GM12878 (cell line): ENCODE measurements around the gene RANBP3. TPM values are rescaled to one million over a fixed set of nuclear protein-coding genes. Genes with fewer than 3 reads are reported as not detected.

Experiments
- ATAC-seq: fragments of 200-7000 bp; cut with Tn5 transposase; 3 replicates; pipeline ENCODE4 v1.9.1; 2020; ENCODE audit warnings: mild to moderate bottlenecking, moderate library complexity
- BruUV-seq: library from RNA; stranded (reverse); fragments of 400-500 nt; replicated peaks from 2 replicates; lab custom pipeline; 2021; lab: Mats Ljungman, UMichigan
- CTCF ChIA-PET: fragments of 300-600 bp; sonication (Branson Sonifier 250); formaldehyde crosslinking; extraction: SDS; loops from one replicate; lab custom pipeline; 2021; ENCODE audit warnings: inconsistent platforms; lab: Yijun Ruan, JAX
- POLR2A ChIA-PET: fragments of 350-600 bp; formaldehyde crosslinking; extraction: SDS; loops from one replicate; lab custom pipeline; 2021; ENCODE audit warnings: inconsistent platforms; lab: Charles Lee
- RAD21 ChIA-PET: fragments of 300-600 bp; sonication (Branson Sonifier 250); formaldehyde crosslinking; loops from one replicate; lab custom pipeline; 2023; ENCODE audit warnings: antibody characterized with exemption; ENCODE audit not compliant: unreplicated experiment; lab: Charles Lee
- SMC1A ChIA-PET: fragments of 300-600 bp; sonication (Branson Sonifier 250); formaldehyde crosslinking; loops from one replicate; lab custom pipeline; 2023; ENCODE audit not compliant: unreplicated experiment, uncharacterized antibody; lab: Charles Lee
- DNase-seq: peaks from one replicate; pipeline ENCODE4 v3.0.0-alpha.2; 2011; ENCODE audit warnings: low read depth, low spot score
- FAIRE-seq: peaks from 3 replicates; lab custom pipeline; 2011; peaks lifted over from hg19 to GRCh38; lab: Jason Lieb, UNC
- H2AFZ ChIP-seq: 2 replicates; pipeline ENCODE4 v1.6.0; 2011; ENCODE audit warnings: low read depth, low read length, control low read depth; ENCODE audit not compliant: control insufficient read depth
- H3K27ac ChIP-seq: 2 replicates; pipeline ENCODE4 v1.5.1; 2011; ENCODE audit warnings: control low read depth; ENCODE audit not compliant: control insufficient read depth, insufficient read depth
- H3K27me3 ChIP-seq, 2 experiments: replicated peaks in 1 of 2; 2 replicates each; pipeline versions ENCODE4 v1.6.0 to v1.6.1; 2011; ENCODE audit warnings: low read length in 1 of 2; ENCODE audit not compliant: control insufficient read depth in 2 of 2, insufficient read depth in 2 of 2
- H3K36me3 ChIP-seq, 2 experiments: 2 replicates each; pipeline ENCODE4 v1.5.1; 2011; ENCODE audit warnings: low read length in 1 of 2; ENCODE audit not compliant: control insufficient read depth in 2 of 2, insufficient read depth in 2 of 2
- H3K4me1 ChIP-seq: 2 replicates; pipeline ENCODE4 v1.6.1; 2011; ENCODE audit warnings: mild to moderate bottlenecking, low read length, moderate library complexity, mixed read lengths; ENCODE audit not compliant: control insufficient read depth, insufficient read depth
- H3K4me2 ChIP-seq: 2 replicates; pipeline ENCODE4 v1.6.0; 2011; ENCODE audit warnings: control low read depth; ENCODE audit not compliant: control insufficient read depth, insufficient read depth
- H3K4me3 ChIP-seq: fragments of 200-600 bp; sonication (generic); 2 replicates; pipeline ENCODE4 v1.5.1; 2016
- H3K79me2 ChIP-seq: 2 replicates; pipeline ENCODE4 v1.6.0; 2011; ENCODE audit warnings: low read length; ENCODE audit not compliant: control insufficient read depth, insufficient read depth
- H3K9ac ChIP-seq: 2 replicates; pipeline ENCODE4 v1.8.0; 2011; ENCODE audit warnings: low read length, control low read depth, mixed read lengths; ENCODE audit not compliant: control insufficient read depth, insufficient read depth
- H3K9me3 ChIP-seq: replicated peaks from 3 replicates; pipeline ENCODE4 v1.5.1; 2011; ENCODE audit warnings: mild to moderate bottlenecking, low read length; ENCODE audit not compliant: control insufficient read depth, insufficient read depth
- H4K20me1 ChIP-seq: 2 replicates; pipeline ENCODE4 v1.6.0; 2011; ENCODE audit not compliant: control insufficient read depth, insufficient read depth
- CHD2 ChIP-seq: IDR thresholded peaks from 2 replicates; pipeline ENCODE4 v1.6.1; 2011; ENCODE audit warnings: low read depth, low read length, improper control_type of control experiment, borderline replicate concordance
- IKZF1 ChIP-seq: fragments of 450-650 bp; conservative IDR thresholded peaks from 2 replicates; pipeline ENCODE4 v1.6.1; 2017; ENCODE audit warnings: antibody characterized with exemption, mild to moderate bottlenecking
- IRF5 ChIP-seq: fragments of 450-650 bp; IDR thresholded peaks from 2 replicates; pipeline ENCODE4 v1.6.1; 2017; ENCODE audit warnings: borderline replicate concordance
- KDM1A ChIP-seq: fragments of 200-600 bp; sonication (generic); IDR thresholded peaks from 2 replicates; pipeline ENCODE4 v1.6.1; 2016; ENCODE audit warnings: borderline replicate concordance
- MYC ChIP-seq: IDR thresholded peaks from 2 replicates; pipeline ENCODE4 v1.6.1; 2011; ENCODE audit warnings: mild to moderate bottlenecking, low read length, moderate library complexity, inconsistent platforms; ENCODE audit not compliant: insufficient read depth, insufficient replicate concordance, insufficient read length, severe bottlenecking
- NFIC ChIP-seq: IDR thresholded peaks from 2 replicates; pipeline ENCODE4 v1.6.1; 2012; ENCODE audit warnings: low read depth, mild to moderate bottlenecking, inconsistent platforms, low read length, moderate library complexity
- PAX5 ChIP-seq: IDR thresholded peaks from 2 replicates; pipeline ENCODE4 v1.6.1; 2011; ENCODE audit warnings: low read depth, low read length, borderline replicate concordance
- SP1 ChIP-seq: IDR thresholded peaks from one replicate; pipeline ENCODE4 v1.6.1; 2011; ENCODE audit warnings: low read depth, low read length
- ZBED1 ChIP-seq: IDR thresholded peaks from 2 replicates; pipeline ENCODE4 v1.6.1; 2016; ENCODE audit warnings: borderline replicate concordance
- ZZZ3 ChIP-seq: IDR thresholded peaks from 2 replicates; pipeline ENCODE4 v1.6.1; 2011; ENCODE audit warnings: low read depth; ENCODE audit not compliant: control insufficient read depth, insufficient read length
- WGBS: methylation state at CpG from one replicate; pipeline ENCODE4 v1.1.6; 2016; ENCODE audit warnings: low lambda C conversion rate; ENCODE audit not compliant: insufficient replicate concordance, insufficient coverage; ENCODE audit errors: missing lambda C conversion rate; 5-methylcytosine and 5-hydroxymethylcytosine counted together
- in situ Hi-C: fragments of 300-500 bp; cut with MboI; formaldehyde crosslinking; loops from 9 replicates; pipeline ENCODE4 v1.14.3; 2018; ENCODE audit warnings: mixed read lengths
- intact Hi-C: fragments of 100-400 bp; cut with micrococcal nuclease; formaldehyde crosslinking; loops from one replicate; pipeline ENCODE4 v1.14.2; 2022; ENCODE audit not compliant: unreplicated experiment
- polyA plus RNA-seq, 11 experiments: library from polyadenylated mRNA; depleted of rRNA in 4 of 11; unstranded in 6 of 11; stranded (reverse) in 5 of 11; fragments of >200 nt; fragmentation: Nextera tagmentation in 4 of 11; fragmentation: Illumina TruSeq in 1 of 11; extraction: Ambion mirVana in 4 of 11; extraction: Trizol in 1 of 11; gene quantifications; 1 replicate in 1 of 11; 2 replicates in 10 of 11; pipeline versions ENCODE4 v1.2.1 to v1.2.3, GENCODE V29; 2011 to 2016; ENCODE audit warnings: inconsistent platforms in 2 of 11, missing spikeins in 2 of 11, low read depth in 1 of 11
- total RNA-seq, 4 experiments: library from RNA; depleted of rRNA in 3 of 4; stranded (reverse); fragments of >200 nt in 3 of 4; fragmentation: Illumina TruSeq in 1 of 4; extraction: Trizol in 1 of 4; gene quantifications; 2 replicates each; pipeline versions ENCODE4 v1.2.1 to v1.2.3, GENCODE V29; 2013 to 2021

RANBP3 gene
- total and polyA plus RNA-seq, 10 of the 15 experiments (the other 5 are each of a cell fraction or from before 2014, with no cell fraction given), result 1.1 to 81.6 (median 60.0) TPM

GRCh38 chr19:5997371-5997770 lies 19.4 kb upstream of the RANBP3 start:
- no peak for FAIRE-seq

More at GRCh38 chr19:5997371-5997770, 19.4 kb upstream of the RANBP3 start:
- ATAC-seq (no peak), DNase-seq (no peak)
- intact Hi-C loops, result no loop called here
- Histone ChIP-seq H3K9ac (no peak overlapping the region), H3K27ac (no peak overlapping the region), H3K4me2 (no peak overlapping the region), H3K4me3 (no peak overlapping the region), H3K36me3 (no peaks in the 10 kb centered on the region), H4K20me1 (no peaks in the 10 kb centered on the region), H3K9me3 (no peaks in the 10 kb centered on the region), H3K79me2 (no peaks in the 10 kb centered on the region), H3K27me3 (no peaks in the 10 kb centered on the region), H3K4me1 (no peaks in the 10 kb centered on the region), H2AFZ (no peak overlapping the region)
- ChIA-PET SMC1A (no interaction called here), POLR2A (no interaction called here), CTCF (no interaction called here), RAD21 (no interaction called here)
- 89% methylated on average over 17 of the region's 17 CpGs for WGBS
- TF ChIP-seq IRF5, result no peak
- TF ChIP-seq ZZZ3, result no peak
- TF ChIP-seq MYC, result no peak
- no peak for TF ChIP-seq PAX5
- no peak for TF ChIP-seq CHD2
- no peak for TF ChIP-seq IKZF1
- no peak for TF ChIP-seq ZBED1
- TF ChIP-seq NFIC, result no peak
- no peak for TF ChIP-seq KDM1A
- no peak for TF ChIP-seq SP1
- no TSS peak for BruUV-seq
- in situ Hi-C loops, result no loop called here
